Measurements from ENCODE around the gene RSPO3.

RSPO3 gene

DNA sequence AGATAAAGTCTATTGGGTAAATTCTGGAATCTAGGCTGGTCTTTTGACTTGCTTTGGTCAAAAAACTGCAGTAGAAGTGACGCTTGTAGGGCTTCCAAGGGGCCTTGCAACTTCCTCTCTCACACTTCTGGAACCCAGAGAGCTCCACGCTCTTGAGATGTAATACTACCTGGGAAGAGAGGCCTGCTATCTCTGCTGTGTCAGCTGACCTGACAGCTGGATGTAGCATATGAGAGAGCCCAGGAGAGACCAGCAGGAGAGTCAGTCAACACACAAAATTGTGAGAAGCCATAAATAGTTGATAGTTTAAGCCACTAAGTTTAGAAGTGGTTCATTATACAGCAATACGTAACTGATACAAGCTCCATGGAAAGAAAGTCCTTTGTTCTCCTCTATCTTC is 7.8 kb upstream of the RSPO3 start:
- in situ Hi-C loops (cut with HindIII; ENCODE audit: low sequenced_read_pairs), result no loop called here

DNA sequence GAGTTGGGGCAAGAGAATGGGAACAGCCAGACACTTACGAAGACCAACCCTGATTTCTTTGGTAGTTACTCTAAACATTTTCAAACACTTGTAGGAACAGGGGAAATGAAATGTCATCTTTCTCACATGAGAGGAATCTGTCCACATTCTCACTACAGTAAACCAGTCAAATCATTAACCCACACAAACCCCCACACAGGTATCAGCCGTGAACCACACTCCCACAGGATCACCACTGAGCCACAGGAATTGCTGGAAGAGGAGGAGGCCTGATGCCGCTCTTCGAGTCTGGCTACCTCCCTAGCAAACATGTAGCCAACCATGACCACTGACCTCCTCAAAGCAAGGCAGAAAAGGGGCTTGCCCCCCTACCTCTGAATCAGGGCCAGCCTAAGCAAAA is 6.9 kb upstream of the RSPO3 start:
- in situ Hi-C loops (cut with HindIII; ENCODE audit: low sequenced_read_pairs), result no loop called here

DNA sequence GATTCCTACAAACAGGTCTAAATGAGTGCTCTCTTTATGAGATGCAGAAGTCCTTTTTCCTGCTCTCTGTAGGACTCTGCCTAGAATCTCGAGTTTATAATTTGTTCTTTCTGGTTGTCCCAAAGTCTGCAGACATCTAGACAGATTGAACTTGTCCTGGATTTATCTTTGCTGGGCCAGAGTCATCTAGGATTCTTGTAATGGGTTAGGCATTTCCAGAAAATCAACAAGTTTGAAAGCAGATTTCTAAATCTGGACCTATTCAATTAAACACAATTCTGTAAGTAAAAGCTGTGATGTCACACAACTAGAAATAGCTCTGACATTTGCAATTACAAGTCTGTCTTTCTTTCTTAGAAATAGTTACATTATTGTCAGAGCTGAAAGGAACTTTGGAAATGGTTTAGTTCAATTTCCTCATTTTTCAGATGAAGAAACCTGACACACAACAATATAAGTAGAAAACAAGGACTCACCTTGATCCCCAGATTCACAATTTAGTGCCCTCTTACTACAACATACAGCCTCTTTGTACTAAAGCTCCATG is 4.2 kb upstream of the RSPO3 start:
- in situ Hi-C loops (cut with HindIII; ENCODE audit: low sequenced_read_pairs), result no loop called here

DNA sequence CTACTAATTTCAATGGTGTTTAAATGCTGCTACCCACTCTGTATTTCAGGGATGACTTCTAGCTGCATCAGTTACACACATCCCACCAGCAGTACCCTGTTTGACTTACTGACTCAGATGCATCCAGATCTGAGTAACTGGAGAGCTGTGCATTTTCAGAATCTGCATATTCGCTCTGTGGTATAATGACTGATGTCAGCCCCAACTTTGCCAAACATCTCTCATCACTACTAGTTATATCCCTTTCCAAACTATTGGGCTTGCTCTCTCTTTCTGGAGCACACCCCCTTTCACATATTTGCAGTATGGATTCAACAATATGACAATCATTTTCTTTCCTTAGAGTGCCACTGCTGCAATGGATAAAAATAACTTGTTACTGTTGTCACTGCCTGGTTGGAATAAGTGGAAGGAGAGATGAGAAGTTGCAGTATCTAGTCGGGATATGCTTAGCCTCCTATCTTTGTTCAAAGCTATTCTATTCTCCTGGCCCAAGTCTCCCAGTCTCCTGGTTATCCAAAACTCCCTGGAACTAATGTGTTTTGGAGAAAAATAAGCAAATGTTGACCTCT is 3.3 kb upstream of the RSPO3 start:
- in situ Hi-C loops (cut with HindIII; ENCODE audit: low sequenced_read_pairs), result no loop called here

DNA sequence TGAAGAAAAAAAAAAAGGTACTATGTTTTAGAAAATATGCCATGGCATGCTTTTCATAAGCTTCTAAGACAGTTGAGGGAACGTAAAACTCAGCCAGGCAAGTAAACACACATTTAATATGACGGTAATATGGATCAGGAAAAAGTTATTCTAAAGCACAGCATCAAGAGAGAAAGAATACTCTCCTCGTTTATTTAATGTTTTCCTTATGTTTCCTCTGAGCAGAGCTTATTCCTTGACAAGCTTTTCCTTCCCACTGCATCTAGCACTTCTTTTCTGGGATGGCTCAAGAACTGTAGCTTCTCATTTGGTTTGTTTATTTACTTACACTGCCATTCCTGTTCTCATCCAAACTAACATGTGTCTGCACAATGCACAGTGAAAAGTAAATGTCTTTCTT is 2.7 kb upstream of the RSPO3 start:
- in situ Hi-C loops (cut with HindIII; ENCODE audit: low sequenced_read_pairs), result no loop called here

DNA sequence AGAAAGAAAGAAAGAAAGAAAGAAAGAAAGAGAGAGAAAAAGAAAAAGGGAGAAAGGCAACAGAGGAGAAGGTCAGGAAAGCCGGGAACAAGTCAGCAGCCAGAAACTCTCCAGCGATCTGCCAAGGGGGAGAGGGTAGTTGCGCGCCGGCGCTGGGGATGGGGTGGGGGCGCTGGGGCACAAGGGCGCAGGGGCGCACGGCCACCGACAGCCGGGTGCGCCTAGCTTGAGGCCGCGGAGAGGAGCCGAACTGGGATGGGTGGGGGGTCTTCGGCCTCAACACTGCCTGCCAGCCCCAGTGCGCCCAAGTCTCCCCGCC is 533 bp upstream of the RSPO3 start:
- in situ Hi-C loops (cut with HindIII; ENCODE audit: low sequenced_read_pairs), result no loop called here

DNA sequence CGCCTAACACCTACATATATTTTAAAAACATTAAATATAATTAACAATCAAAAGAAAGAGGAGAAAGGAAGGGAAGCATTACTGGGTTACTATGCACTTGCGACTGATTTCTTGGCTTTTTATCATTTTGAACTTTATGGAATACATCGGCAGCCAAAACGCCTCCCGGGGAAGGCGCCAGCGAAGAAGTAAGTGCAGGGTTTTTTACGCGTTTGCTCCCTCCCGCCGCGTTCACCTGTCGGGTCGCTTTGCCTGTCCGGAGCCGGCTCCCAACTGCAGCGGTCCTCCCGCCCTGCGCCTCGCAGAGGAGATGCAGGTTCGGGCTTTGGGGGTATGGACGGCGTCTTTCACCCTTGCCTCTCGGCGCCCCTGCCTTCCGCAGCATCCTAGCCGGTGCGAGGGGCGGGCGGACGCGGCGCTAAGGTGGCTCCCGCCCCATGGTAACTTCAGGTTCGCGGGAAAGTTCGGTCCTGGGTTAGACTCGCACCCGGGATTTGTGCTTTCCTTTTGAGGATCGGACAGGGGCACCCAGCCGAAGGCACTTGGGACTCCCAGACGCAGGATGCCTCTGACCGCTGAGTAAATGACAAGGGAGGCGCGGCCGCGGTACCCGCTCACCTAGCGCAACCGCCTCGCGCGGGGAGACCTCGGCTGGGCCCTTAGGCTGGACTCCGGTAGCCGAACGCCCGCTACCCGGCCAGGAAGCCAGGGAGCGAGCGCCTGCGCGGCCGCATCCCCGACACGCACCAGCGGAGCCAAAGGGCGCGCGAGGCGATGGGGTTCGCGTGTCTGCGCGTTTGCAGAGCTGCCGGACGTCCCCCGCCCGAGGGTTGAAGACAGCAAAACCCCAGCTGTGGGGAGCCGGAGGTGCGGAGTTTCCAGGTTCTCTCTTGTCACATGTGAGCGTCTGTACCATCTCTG is 891 bp downstream of the RSPO3 start:
- in situ Hi-C loops (cut with HindIII; ENCODE audit: low sequenced_read_pairs), result no loop called here

DNA sequence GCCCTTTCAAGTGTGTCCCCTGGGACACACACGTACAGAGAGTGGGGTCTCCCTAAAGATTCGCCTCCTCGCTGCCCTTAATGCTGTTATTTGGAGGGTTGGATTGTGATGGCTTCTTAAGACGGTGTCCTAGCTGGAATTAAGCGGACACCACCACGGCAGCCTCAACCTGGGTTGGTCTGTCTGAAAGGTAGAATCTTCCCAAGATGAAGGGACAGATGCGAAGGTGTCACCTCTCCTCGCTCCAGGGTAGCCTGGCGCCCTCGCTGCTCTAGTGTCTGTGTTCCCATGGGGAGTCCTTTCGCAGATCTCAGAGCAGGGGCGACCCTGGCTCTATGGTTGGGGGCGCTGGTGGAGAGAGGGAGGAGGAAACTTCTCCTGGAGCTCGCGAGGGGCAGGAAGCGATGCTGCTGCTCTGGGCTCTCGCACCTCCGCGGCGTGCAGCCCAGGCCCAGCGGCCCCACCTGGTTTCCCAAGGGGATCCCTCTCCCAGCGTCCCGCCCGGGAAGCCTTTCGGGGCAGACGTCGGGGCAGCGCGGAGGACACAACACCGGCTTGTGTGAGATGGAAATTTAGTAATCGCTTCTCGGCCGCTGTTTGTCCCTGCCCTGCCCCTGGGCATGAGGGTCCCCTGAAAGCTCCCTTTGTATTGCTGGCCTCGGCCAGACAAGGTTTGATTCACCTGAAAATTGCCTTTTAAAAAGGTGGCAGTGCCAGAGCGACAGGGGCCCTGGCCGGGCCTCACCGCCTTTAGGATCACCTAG is 1.7 kb downstream of the RSPO3 start:
- in situ Hi-C loops (cut with HindIII; ENCODE audit: low sequenced_read_pairs), result no loop called here

DNA sequence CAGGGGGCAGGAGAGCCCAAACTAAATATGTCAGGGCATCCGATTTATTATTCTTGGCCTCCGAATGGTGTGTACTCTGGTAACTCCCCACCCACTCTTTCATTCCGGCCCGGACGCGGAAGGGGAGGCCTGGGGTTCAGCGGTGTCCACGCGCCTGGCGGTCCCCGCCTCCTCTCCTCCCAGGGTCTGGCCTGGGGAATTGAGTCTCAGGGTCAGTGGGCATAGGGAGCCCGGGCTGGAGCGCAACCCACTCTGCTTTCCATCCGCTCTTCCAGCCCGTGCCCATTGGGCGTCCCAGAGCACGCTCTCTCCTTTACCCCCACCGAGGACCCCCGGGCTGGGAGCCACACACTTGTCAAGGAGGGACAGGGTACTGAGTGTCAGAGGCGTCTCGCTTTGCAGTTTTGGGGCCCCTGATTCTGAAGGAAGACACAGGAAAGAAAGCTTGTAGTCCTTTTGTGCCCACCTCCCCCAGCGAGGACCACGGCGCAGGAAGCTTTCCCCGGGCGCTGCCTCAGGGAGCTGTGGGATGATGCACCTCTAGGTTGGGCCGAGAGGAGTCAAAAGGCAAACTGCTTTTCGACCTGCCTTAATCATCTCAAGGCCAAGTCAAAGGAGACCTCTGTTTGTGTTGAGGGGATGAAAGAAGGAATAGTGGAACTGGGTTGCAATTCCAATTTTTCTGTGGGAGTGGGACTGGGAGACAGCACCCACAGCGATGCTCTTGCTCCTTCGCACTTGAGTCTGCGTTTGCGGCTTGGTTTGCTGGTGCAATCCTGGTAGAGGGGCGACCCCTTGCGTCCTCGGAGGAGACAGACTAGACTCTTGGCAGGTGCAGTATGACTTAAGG is 2.5 kb downstream of the RSPO3 start:
- in situ Hi-C loops (cut with HindIII; ENCODE audit: low sequenced_read_pairs), result no loop called here

DNA sequence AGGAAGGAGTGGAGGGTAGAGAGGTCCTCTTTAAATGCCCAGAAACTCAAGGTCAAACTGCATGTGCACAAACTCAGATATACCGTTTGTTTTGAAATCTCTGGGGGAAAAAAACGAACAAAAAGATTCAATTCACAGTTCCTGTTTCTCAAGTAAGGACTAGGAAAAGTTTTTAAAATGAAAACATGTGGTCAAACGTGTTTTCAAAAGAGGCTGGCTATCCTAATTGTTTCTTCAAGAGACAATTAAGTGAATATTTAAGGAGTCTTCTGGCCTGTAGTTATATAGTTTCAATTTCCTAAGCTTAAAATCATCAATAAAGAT is 3.1 kb downstream of the RSPO3 start:
- in situ Hi-C loops (cut with HindIII; ENCODE audit: low sequenced_read_pairs), result no loop called here

DNA sequence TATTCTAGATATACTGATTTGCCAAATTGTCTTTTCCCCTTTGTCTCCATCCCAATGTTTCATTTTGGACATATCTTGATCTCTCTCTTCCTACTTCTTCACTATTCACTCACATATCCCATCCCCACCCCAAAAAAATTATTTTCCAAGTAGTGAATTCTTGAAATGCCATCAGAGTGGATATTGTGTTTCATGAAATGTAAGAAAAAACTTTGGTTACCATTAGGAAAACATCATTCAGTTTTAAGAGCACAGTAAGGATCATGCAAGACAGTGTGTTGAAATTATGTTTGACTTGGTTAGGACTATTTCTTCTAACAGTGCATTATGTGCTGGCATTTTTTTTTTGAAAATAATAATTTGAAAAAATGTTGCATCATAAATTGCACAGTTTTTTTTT is 5.7 kb downstream of the RSPO3 start:
- in situ Hi-C loops (cut with HindIII; ENCODE audit: low sequenced_read_pairs), result no loop called here

DNA sequence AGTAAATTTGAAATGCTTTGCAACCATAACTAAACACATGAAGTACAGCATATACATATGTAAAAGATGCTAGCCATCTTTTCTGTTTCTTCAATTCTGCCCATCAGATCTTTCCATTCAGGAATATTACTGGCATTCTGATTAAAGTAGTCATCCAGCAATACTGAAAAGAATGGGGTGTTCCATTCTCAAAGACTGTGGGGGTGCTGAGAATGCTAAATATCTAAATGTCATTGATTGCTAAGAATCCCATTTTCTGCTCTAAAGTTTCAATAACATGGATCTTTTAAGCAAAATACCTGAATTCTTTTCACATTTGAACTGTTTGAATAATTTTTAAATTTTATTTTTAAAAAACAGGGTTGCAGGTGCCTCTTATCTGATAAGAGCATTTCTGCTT is 6.2 kb downstream of the RSPO3 start:
- in situ Hi-C loops (cut with HindIII; ENCODE audit: low sequenced_read_pairs), result no loop called here

DNA sequence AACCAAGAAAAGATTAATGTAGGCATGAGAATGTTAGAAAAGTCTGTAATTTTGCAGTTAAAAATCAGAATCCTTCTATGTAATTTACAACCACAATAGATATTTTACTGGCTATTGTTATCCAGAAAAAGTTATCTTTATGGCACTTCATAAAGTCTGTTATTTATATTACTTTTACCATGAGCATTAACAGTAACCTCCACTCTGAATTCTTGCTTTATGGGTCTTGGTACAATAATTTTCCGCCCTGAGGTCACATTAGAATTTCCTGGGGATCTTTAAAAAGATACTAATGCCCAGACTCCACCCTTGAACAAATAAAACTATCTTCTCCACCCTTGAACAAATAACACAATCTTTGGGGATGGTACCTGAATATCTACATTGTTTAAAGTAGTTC is 9.6 kb downstream of the RSPO3 start:
- in situ Hi-C loops (cut with HindIII; ENCODE audit: low sequenced_read_pairs), result no loop called here

DNA sequence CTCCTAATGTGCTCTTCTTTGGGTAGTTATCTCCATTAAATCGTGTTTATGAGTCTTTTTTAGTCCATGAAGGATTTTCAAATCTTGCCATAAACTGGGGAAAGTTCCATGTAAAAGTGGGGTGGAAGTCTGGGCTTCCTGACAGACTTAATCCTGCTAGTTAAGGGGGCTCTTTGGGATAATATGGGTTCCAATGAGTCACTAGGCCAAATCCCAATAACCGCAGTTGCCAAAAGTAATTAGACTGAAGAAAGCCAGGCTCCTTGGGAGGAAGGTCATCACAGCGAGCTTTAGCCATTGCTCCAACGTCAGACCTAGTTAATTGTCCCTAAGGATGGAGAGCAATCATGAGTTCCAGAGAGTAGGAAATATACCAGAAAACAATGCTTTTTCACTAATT is 10.8 kb downstream of the RSPO3 start:
- in situ Hi-C loops (cut with HindIII; ENCODE audit: low sequenced_read_pairs), result no loop called here

DNA sequence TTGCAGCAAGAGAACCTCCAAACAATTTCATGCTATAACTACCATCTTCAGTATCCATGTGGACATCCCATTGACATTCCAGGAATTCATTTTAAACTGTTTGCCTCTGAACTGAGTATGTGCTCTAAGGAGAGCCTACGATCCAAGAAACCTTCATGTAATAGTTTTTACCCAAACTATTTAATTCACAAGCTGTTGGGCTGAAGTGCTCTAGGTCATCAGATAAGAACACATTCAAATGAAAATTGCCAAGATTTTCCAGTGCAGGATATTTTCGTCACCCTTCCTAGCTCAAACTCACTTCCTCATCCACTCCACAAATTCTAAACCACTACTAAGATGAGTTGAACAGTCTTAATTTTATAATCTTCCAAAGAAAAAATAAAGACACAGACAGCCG is 12.8 kb downstream of the RSPO3 start:
- in situ Hi-C loops (cut with HindIII; ENCODE audit: low sequenced_read_pairs), result no loop called here

DNA sequence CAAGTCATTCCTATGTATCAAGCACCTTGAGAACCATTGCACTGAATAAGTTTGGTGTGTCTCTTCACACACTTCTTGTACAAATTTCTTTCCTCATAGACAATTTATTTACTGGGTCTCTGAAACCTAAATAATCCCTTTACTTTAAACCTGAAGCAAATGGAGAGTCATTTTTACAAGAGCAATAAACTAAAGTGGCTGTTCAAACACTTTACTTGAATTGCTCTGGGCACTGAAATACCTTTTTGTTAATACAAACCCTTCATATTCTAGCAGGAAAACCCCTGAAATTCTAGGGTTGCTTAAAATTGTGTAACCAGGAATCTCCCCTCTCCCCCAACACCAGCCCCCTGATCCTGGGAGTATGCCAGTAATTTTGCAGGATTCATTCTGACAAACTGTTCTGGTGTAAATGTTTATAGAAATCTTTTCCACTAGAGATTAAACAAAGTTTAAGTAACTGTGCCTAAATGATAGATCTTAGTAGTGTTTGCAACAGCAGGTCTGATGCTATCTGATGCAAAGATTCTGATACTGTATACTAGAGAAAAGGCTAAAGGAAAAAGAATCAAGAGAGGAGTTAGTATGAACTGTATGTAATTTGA is 13.4 kb downstream of the RSPO3 start:
- in situ Hi-C loops (cut with HindIII; ENCODE audit: low sequenced_read_pairs), result no loop called here

DNA sequence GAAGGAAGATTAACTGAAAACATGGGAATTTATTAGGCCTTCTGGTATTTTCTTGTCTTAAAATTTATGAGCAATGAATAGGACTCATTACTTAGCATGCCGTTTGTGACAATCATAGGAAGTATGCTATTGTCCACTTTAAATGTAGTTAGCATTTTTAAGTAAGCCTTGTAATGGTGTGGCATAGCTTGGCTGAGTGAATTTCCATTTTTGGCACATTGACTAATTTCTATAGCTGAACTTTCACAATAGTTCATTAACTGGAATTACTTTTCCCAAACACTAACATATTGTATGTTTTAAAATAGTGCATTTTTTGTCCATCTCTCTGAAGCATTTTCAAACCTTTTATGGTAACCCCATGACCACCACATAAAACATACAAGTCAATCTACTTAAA is 15.7 kb downstream of the RSPO3 start:
- in situ Hi-C loops (cut with HindIII; ENCODE audit: low sequenced_read_pairs), result no loop called here

DNA sequence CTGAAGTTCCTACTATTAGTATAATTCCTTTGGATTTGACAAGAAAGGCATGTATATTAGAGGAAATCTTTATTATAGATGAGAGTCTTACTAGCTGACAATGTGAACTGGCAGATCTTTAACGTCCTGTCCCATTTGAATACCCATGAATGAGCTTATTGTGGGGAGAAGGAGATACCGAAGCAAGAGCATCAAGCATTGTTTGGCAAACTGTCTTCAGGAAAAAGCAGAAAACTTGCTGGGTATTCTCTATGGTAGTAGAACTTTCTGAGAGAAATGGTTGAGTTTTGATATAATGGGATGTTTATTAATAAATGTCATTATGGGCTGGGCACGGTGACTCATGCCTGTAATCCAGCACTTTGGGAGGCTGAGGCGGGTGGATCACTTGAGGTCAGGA is 18.3 kb downstream of the RSPO3 start:
- in situ Hi-C loops (cut with HindIII; ENCODE audit: low sequenced_read_pairs), result no loop called here

DNA sequence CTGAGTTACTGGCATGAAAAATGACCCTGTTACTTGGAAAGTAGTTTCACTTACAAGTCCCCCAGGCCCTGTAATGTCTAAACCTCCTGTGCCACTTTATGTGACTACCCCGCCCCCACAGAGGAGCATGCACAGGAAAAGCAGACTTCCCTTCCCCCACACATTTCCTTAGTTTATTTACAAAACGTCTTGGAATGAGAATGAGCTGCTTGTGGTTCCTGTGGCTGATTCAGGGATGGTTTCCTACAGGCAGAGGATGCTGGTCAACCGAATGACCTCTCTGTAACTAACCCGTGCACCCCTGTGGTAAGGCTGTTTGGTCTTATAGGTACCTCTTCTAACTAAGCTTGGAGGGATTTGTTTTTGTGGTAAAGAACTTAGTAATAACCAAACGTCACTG is 28.5 kb downstream of the RSPO3 start:
- in situ Hi-C loops (cut with HindIII; ENCODE audit: low sequenced_read_pairs), result no loop called here

DNA sequence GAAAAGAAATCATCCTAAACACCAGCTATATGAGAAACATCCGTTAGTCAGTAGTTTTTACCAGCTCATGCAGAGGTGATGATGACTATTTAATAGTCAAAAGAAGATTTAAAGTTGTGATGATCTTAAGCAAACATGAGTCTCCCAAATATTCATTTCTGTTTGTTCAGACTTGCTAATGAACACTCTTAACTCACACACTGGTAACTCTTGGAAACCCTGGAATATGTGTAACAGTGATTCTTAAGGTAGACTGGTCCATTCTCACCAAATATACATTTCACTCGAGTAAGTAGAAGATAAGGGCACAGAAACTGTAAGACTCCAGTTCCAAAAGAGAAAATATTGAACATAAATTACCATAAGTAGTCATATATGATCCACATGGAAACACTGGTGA is 29.1 kb downstream of the RSPO3 start:
- in situ Hi-C loops (cut with HindIII; ENCODE audit: low sequenced_read_pairs), result no loop called here

DNA sequence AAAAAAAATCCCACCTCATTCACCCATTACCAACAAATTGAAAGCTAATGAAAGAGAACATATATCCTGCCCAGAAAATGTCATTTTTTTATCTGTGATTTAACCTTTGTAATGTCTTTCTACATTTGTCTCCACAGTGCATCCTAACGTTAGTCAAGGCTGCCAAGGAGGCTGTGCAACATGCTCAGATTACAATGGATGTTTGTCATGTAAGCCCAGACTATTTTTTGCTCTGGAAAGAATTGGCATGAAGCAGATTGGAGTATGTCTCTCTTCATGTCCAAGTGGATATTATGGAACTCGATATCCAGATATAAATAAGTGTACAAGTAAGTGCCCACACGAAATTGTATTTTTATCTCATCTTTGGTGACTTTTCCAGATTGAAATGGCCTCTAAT is 30.0 kb downstream of the RSPO3 start:
- in situ Hi-C loops (cut with HindIII; ENCODE audit: low sequenced_read_pairs), result no loop called here
